Left lung (tissue), 10 donors: ENCODE data around the gene MRTFB. TPM values are rescaled to one million over a fixed set of nuclear protein-coding genes. Genes with fewer than 3 reads are reported as not detected.

Source experiments
- ATAC-seq: fragments of 200-7000 bp; cut with Tn5 transposase; one replicate; pipeline ENCODE4 v1.9.1; 2020; ENCODE audit warnings: moderate library complexity
- DNase-seq, 4 donors: peaks; one replicate each; pipeline ENCODE4 v3.0.0-alpha.2; 2013 to 2020
- H3K27ac ChIP-seq, 2 donors: fragments of 200-600 bp; sonication (generic) in 1 of 2; one replicate each; pipeline versions ENCODE4 v1.5.0 to v1.8.0; 2020 to 2021
- H3K27me3 ChIP-seq, 2 donors: fragments of 200-600 bp; sonication (generic) in 1 of 2; one replicate each; pipeline versions ENCODE4 v1.5.0 to v1.8.0; 2020 to 2021
- H3K36me3 ChIP-seq, 2 donors: fragments of 200-600 bp; sonication (generic) in 1 of 2; one replicate each; pipeline versions ENCODE4 v1.5.0 to v1.8.0; 2020 to 2021
- H3K4me1 ChIP-seq, 2 donors: fragments of 200-600 bp; one replicate each; pipeline ENCODE4 v1.8.0; 2021
- H3K4me3 ChIP-seq, 2 donors: fragments of 200-600 bp; sonication (generic) in 1 of 2; one replicate each; pipeline versions ENCODE4 v1.5.0 to v1.8.0; 2020 to 2021; ENCODE audit warnings: mild to moderate bottlenecking in 1 of 2
- H3K9me3 ChIP-seq, 2 donors: fragments of 200-600 bp; sonication (generic) in 1 of 2; one replicate each; pipeline versions ENCODE4 v1.5.0 to v1.8.0; 2020 to 2021
- CTCF ChIP-seq, 2 donors: fragments of 200-600 bp; sonication (generic) in 1 of 2; IDR thresholded peaks; one replicate each; pipeline versions ENCODE4 v1.5.0 to v1.8.0; 2021; ENCODE audit warnings: antibody characterized with exemption in 2 of 2
- intact Hi-C, 2 donors: fragments of 100-400 bp; cut with DNase I; formaldehyde crosslinking; loops; one replicate each; pipeline versions ENCODE4 v1.11.2 to v1.14.2; 2022
- polyA plus RNA-seq, 6 donors: library from polyadenylated mRNA; unstranded; fragments of 120-200 nt; gene quantifications; one replicate each; pipeline ENCODE4 v1.2.1, GENCODE V29; 2013; ENCODE audit not compliant: insufficient read length in 6 of 6
- total RNA-seq, 2 donors: library from RNA; stranded (reverse); fragmentation: NEBNext Ultra II Directional; extraction: Animal tissue kit (Norgen Biotek cat#: 25700); gene quantifications; one replicate each; pipeline ENCODE4 v1.2.1, GENCODE V29; 2021
- donor health status: DM: no; HTN: yes; CAD: no.
- donor health status: DM: no; HTN: no; CAD: no.

MRTFB gene
- total and polyA plus RNA-seq, 8 donors, result 34.4 to 48.9 (median 36.7) TPM

DNA sequence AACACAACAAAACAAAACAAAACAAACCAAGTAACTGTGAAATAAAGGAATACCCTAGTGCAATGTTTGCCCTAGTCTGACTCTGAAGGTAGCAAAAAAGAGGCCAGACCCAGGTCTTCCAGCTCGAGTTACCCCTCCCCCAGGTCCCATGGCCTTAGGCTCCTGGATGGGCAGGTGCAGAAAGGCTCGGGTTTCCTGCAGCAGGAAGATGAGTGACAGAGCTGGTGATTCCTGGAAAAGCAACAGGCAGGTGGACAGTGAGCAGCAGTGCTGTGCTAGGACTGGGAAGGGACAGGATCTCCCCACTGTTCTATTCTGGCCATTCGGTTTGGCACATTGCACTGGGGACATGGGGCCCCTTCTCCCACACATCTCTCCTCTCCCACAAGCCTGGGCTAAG is 42.9 kb upstream of the MRTFB start:
- DNase-seq (no peak), ATAC-seq (no peak)
- H3K27ac ChIP-seq, result no peak overlapping the region
- TF ChIP-seq CTCF (IDR thresholded peaks at IDR 0.05), result no peak
- H3K4me1 ChIP-seq, result peaks cover 0 to 8% of the 10 kb centered on the region in 2 donors
- H3K36me3 ChIP-seq, result no peaks in the 10 kb centered on the region
- H3K27me3 ChIP-seq, result no peaks in the 10 kb centered on the region
- peaks cover 0 to 4% of the 10 kb centered on the region in 2 donors for H3K9me3 ChIP-seq
- no peak overlapping the region for H3K4me3 ChIP-seq
- intact Hi-C loops, result no loop called here

GRCh38 chr16:14029658-14030057 is 41.5 kb upstream of the MRTFB start:
- peaks cover 0 to 4% of the 10 kb centered on the region in 2 donors for H3K9me3 ChIP-seq
- H3K36me3 ChIP-seq, result no peaks in the 10 kb centered on the region
- H3K4me1 ChIP-seq, result peaks cover 0 to 2% of the 10 kb centered on the region in 2 donors
- H3K27ac ChIP-seq, result no peak overlapping the region
- DNase-seq (no peak), ATAC-seq (no peak)
- intact Hi-C loops, result no loop called here
- no peak overlapping the region for H3K4me3 ChIP-seq
- no peaks in the 10 kb centered on the region for H3K27me3 ChIP-seq
- no peak for TF ChIP-seq CTCF (IDR thresholded peaks at IDR 0.05)

DNA sequence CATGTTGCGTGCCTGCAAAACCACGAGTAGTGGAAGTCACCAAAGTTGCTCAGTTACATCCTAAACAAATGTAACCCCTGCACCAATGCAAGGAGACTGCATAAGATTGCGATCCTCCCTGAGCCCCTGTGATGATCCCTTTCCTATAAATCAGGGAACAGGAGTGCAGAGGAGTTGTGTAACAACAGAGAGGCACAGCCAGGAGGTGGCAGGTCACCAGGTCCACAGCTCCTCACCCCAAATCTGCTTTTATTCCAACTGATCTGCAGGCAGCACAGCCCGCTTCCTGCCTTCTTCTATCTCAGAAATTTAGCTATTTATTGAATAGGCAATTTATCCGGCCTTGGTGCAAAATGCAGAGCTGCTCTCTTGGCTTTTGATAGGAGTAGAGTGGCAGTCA is 36.0 kb upstream of the MRTFB start:
- intact Hi-C loops, result no loop called here
- no peaks in the 10 kb centered on the region for H3K36me3 ChIP-seq
- ATAC-seq (no peak), DNase-seq (no peak)
- no peaks in the 10 kb centered on the region for H3K4me1 ChIP-seq
- no peak overlapping the region for H3K4me3 ChIP-seq
- no peaks in the 10 kb centered on the region for H3K27me3 ChIP-seq
- H3K27ac ChIP-seq, result no peak overlapping the region
- TF ChIP-seq CTCF (IDR thresholded peaks at IDR 0.05), result no peak
- peaks cover 0 to 10% of the 10 kb centered on the region in 2 donors for H3K9me3 ChIP-seq

DNA sequence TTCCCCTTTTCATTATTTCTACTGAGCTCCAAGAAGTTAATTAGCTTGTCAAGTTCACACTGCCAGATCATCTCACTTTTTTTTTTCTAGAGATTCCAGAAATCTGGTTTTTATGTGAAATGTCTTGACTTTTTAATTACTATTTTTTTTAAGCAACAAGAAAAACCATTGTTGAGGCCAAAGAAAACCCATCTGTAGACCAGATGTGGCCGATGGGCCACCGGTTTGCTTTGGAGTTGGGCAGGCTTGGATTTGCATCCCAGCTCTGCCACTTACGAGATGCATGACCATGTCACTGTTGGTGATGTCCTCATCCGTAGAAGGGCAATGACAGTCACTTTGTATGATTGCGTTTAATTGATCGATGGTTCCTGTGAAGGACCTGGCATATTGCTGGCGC is 34.2 kb upstream of the MRTFB start:
- H3K27me3 ChIP-seq, result no peaks in the 10 kb centered on the region
- H3K27ac ChIP-seq, result no peak overlapping the region
- no peak for DNase-seq
- peaks cover 0 to 6% of the 10 kb centered on the region in 2 donors for H3K4me1 ChIP-seq
- peaks cover 0 to 10% of the 10 kb centered on the region in 2 donors for H3K9me3 ChIP-seq
- no peak for ATAC-seq
- no peaks in the 10 kb centered on the region for H3K36me3 ChIP-seq
- no peak for TF ChIP-seq CTCF (IDR thresholded peaks at IDR 0.05)
- H3K4me3 ChIP-seq, result no peak overlapping the region
- intact Hi-C loops, result no loop called here

DNA sequence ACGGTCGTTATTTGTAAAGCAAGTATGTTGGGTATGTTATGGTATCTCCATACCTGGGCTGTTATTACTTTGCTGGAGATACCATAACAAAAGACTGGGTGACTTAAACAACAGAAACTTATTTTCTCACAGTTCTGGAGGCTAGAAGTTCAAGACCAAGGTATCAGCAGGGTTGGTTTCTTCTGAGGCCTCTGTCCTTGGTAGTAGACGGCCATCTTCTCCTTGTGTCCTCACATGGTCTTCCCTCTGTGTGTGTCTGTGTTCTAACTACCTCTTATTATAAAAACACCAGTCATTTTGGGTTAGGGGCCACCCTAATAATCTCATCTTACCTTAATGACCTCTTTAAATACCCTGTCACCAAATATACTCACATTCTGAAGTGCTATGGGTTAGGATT is 33.2 kb upstream of the MRTFB start:
- no peak for ATAC-seq
- intact Hi-C loops, result no loop called here
- Histone ChIP-seq H3K36me3 (no peaks in the 10 kb centered on the region), H3K4me1 (peaks cover 0 to 6% of the 10 kb centered on the region in 2 donors), H3K9me3 (peaks cover 0 to 5% of the 10 kb centered on the region in 2 donors), H3K4me3 (no peak overlapping the region), H3K27me3 (no peaks in the 10 kb centered on the region), H3K27ac (no peak overlapping the region)
- TF ChIP-seq CTCF (IDR thresholded peaks at IDR 0.05), result no peak
- no peak for DNase-seq
